Fibroblast of skin of left biceps (primary cell): Measurements from ENCODE around the gene DNAH6.
"Not testable (repeated sequence)": the region's sequence is repeated elsewhere in the genome, so short reads cannot be mapped to it uniquely, and the experiment has no call there.

ENCODE experiments used
- DNase-seq, 2 experiments: peaks; one replicate each; pipeline ENCODE4 v3.0.0-alpha.2; 2013; ENCODE audit warnings: low read depth in 2 of 2

The DNAH6 gene

GRCh38 chr2:84516234-84516986 is at the start of gene DNAH6:
Gene DNAH6, plus strand, starts transcription at chr2:84516498. Its CDS starts 1,329 bp downstream, at chr2:84517827.
- peak; percentile 70 to 72 for DNase-seq

GRCh38 chr2:84467389-84467788 is 48.9 kb upstream of the DNAH6 start:
- no peak for DNase-seq

GRCh38 chr2:84472423-84472822 is 43.9 kb upstream of the DNAH6 start:
- not testable (repeated sequence) for DNase-seq

GRCh38 chr2:84472856-84473565 is 43.3 kb upstream of the DNAH6 start:
- no peak for DNase-seq

GRCh38 chr2:84474176-84474575 is 42.1 kb upstream of the DNAH6 start:
- DNase-seq, result no peak

- no peak for DNase-seq
These were observed 38.4 kb upstream of the DNAH6 start for GRCh38 chr2:84477886-84478285.

GRCh38 chr2:84478867-84479266 is 37.4 kb upstream of the DNAH6 start:
- DNase-seq, result no peak

GRCh38 chr2:84481702-84482101 is 34.6 kb upstream of the DNAH6 start:
- no peak for DNase-seq

GRCh38 chr2:84482603-84483002 is 33.7 kb upstream of the DNAH6 start:
- DNase-seq, result no peak

- DNase-seq, result no peak
These were observed 33.0 kb upstream of the DNAH6 start for GRCh38 chr2:84483320-84483719.

- DNase-seq, result no peak
These were observed 29.7 kb upstream of the DNAH6 start for GRCh38 chr2:84486441-84487115.

- DNase-seq, result no peak
These were observed 28.9 kb upstream of the DNAH6 start for GRCh38 chr2:84487298-84487996.

GRCh38 chr2:84491256-84491655 is 25.0 kb upstream of the DNAH6 start:
- DNase-seq, result no peak

GRCh38 chr2:84491741-84492140 is 24.6 kb upstream of the DNAH6 start:
- DNase-seq, result no peak

GRCh38 chr2:84492571-84492970 is 23.7 kb upstream of the DNAH6 start:
- no peak for DNase-seq

- DNase-seq, result peak; percentile 75 to 78
These were observed 22.8 kb upstream of the DNAH6 start for GRCh38 chr2:84493514-84493913.

GRCh38 chr2:84494070-84494469 is 22.2 kb upstream of the DNAH6 start:
- no peak for DNase-seq

- peak; percentile 20 to 39 for DNase-seq
These were observed 20.7 kb upstream of the DNAH6 start for GRCh38 chr2:84495539-84496146.

GRCh38 chr2:84496386-84496785 is 19.9 kb upstream of the DNAH6 start:
- no peak for DNase-seq

- no peak for DNase-seq
These were observed 19.0 kb upstream of the DNAH6 start for GRCh38 chr2:84497285-84497684.

GRCh38 chr2:84498150-84498799 is 18.0 kb upstream of the DNAH6 start:
- DNase-seq, result no peak
